GM18861 (cell line): ENCODE data around the gene ARTN.

Experiments used
- ATAC-seq: cut with Tn5 transposase; IDR thresholded peaks from one replicate; pipeline ENCODE4 v1.9.1; 2021; ENCODE audit not compliant: unreplicated experiment

The ARTN gene

GRCh38 chr1:43921022-43921421, 12.6 kb upstream of the ARTN start:
- no peak for ATAC-seq

- ATAC-seq: no peak
Observed at GRCh38 chr1:43924516-43924915, 9.1 kb upstream of the ARTN start.

GRCh38 chr1:43925846-43926245, 7.8 kb upstream of the ARTN start:
- no peak for ATAC-seq

GRCh38 chr1:43930168-43930948, 3.2 kb upstream of the ARTN start:
- no peak for ATAC-seq

- ATAC-seq: no peak
Observed at GRCh38 chr1:43930949-43931275, 2.7 kb upstream of the ARTN start.

GRCh38 chr1:43931711-43932660, 1.6 kb upstream of the ARTN start:
- no peak for ATAC-seq

- ATAC-seq: no peak
Observed at GRCh38 chr1:43932786-43933385, 715 bp upstream of the ARTN start.

- ATAC-seq: no peak
Observed at GRCh38 chr1:43934101-43934985, 742 bp downstream of the ARTN start.

GRCh38 chr1:43934986-43935324, 1.4 kb downstream of the ARTN start:
- no peak for ATAC-seq

GRCh38 chr1:43935711-43936427, 2.3 kb downstream of the ARTN start:
- no peak for ATAC-seq

- no peak for ATAC-seq
Observed at GRCh38 chr1:43936431-43937151, 3.0 kb downstream of the ARTN start.

GRCh38 chr1:43937179-43937865, 3.7 kb downstream of the ARTN start:
- ATAC-seq: no peak

- no peak for ATAC-seq
Observed at GRCh38 chr1:43938383-43938782, 4.8 kb downstream of the ARTN start.

- ATAC-seq: no peak
Observed at GRCh38 chr1:43938892-43939587, 5.4 kb downstream of the ARTN start.

GRCh38 chr1:43942411-43942810, 8.8 kb downstream of the ARTN start:
- ATAC-seq: no peak

GRCh38 chr1:43944860-43945259, 11.3 kb downstream of the ARTN start:
- ATAC-seq: no peak

GRCh38 chr1:43945674-43946235, 12.2 kb downstream of the ARTN start:
- no peak for ATAC-seq
